ENCODE results near the gene SLC25A46.
"Not testable (repeated sequence)": the region's sequence is repeated elsewhere in the genome, so short reads cannot be mapped to it uniquely, and the experiment has no call there.

Gene SLC25A46

GRCh38 chr5:110738812-110739651, at the start of gene SLC25A46:
TSS of gene SLC25A46 (plus strand) at chr5:110739007. CDS start at chr5:110739120, 113 bp downstream.
- Histone ChIP-seq H3K9me3 (ENCODE audit: severe bottlenecking) (no peaks in the 10 kb centered on the region), H3K4me3 (ENCODE audit: severe bottlenecking) (peak within 1 kb of the TSS; percentile 94), H3K4me1 (ENCODE audit: insufficient read depth, poor library complexity, severe bottlenecking) (peaks cover 16% of the 10 kb centered on the region), H3K27ac (ENCODE audit: poor library complexity, severe bottlenecking) (peak within 1 kb of the TSS; percentile 56), H3K27me3 (ENCODE audit: insufficient read depth, poor library complexity, severe bottlenecking) (no peaks in the 10 kb centered on the region), H3K36me3 (ENCODE audit: low read depth) (peaks cover 19% of the 10 kb centered on the region)
- DNase-seq (ENCODE audit: low spot score) (peak; percentile 89), ATAC-seq (ENCODE audit: low read depth) (peak; percentile 88)
- no peak for TF ChIP-seq CTCF (IDR thresholded peaks at IDR 0.05; ENCODE audit: poor library complexity, severe bottlenecking)

- not testable (repeated sequence) for DNase-seq (ENCODE audit: low spot score); H3K27me3 ChIP-seq (ENCODE audit: insufficient read depth, poor library complexity, severe bottlenecking); H3K4me3 ChIP-seq (ENCODE audit: severe bottlenecking); H3K36me3 ChIP-seq (ENCODE audit: low read depth); H3K27ac ChIP-seq (ENCODE audit: poor library complexity, severe bottlenecking); ATAC-seq (ENCODE audit: low read depth); H3K9me3 ChIP-seq (ENCODE audit: severe bottlenecking); H3K4me1 ChIP-seq (ENCODE audit: insufficient read depth, poor library complexity, severe bottlenecking)
Measured at GRCh38 chr5:110690587-110690986, 48.2 kb upstream of the SLC25A46 start.

GRCh38 chr5:110692669-110693068, 46.1 kb upstream of the SLC25A46 start:
- H3K4me3 ChIP-seq (ENCODE audit: severe bottlenecking); H3K9me3 ChIP-seq (ENCODE audit: severe bottlenecking); ATAC-seq (ENCODE audit: low read depth); H3K27ac ChIP-seq (ENCODE audit: poor library complexity, severe bottlenecking); H3K27me3 ChIP-seq (ENCODE audit: insufficient read depth, poor library complexity, severe bottlenecking); DNase-seq (ENCODE audit: low spot score); H3K36me3 ChIP-seq (ENCODE audit: low read depth); H3K4me1 ChIP-seq (ENCODE audit: insufficient read depth, poor library complexity, severe bottlenecking): not testable (repeated sequence)

GRCh38 chr5:110702300-110702699, 36.5 kb upstream of the SLC25A46 start:
- ATAC-seq (ENCODE audit: low read depth) (peak; percentile 10; the same call in 1 of the 3 replicates), DNase-seq (ENCODE audit: low spot score) (no peak)
- Histone ChIP-seq H3K27me3 (ENCODE audit: insufficient read depth, poor library complexity, severe bottlenecking) (peaks cover 20% of the 10 kb centered on the region), H3K9me3 (ENCODE audit: severe bottlenecking) (no peaks in the 10 kb centered on the region), H3K4me1 (ENCODE audit: insufficient read depth, poor library complexity, severe bottlenecking) (no peaks in the 10 kb centered on the region), H3K36me3 (ENCODE audit: low read depth) (no peaks in the 10 kb centered on the region), H3K4me3 (ENCODE audit: severe bottlenecking) (no peak overlapping the region), H3K27ac (ENCODE audit: poor library complexity, severe bottlenecking) (no peak overlapping the region)
- no peak for TF ChIP-seq CTCF (IDR thresholded peaks at IDR 0.05; ENCODE audit: poor library complexity, severe bottlenecking)

GRCh38 chr5:110702704-110703103, 36.1 kb upstream of the SLC25A46 start:
- H3K27me3 ChIP-seq (ENCODE audit: insufficient read depth, poor library complexity, severe bottlenecking): peaks cover 20% of the 10 kb centered on the region
- H3K9me3 ChIP-seq (ENCODE audit: severe bottlenecking): no peaks in the 10 kb centered on the region
- peak; percentile 36 for ATAC-seq (ENCODE audit: low read depth)
- H3K4me1 ChIP-seq (ENCODE audit: insufficient read depth, poor library complexity, severe bottlenecking): no peaks in the 10 kb centered on the region
- no peaks in the 10 kb centered on the region for H3K36me3 ChIP-seq (ENCODE audit: low read depth)
- H3K4me3 ChIP-seq (ENCODE audit: severe bottlenecking): no peak overlapping the region
- no peak overlapping the region for H3K27ac ChIP-seq (ENCODE audit: poor library complexity, severe bottlenecking)
- no peak for DNase-seq (ENCODE audit: low spot score)
- TF ChIP-seq CTCF (IDR thresholded peaks at IDR 0.05; ENCODE audit: poor library complexity, severe bottlenecking): no peak

- ATAC-seq (ENCODE audit: low read depth) (no peak), DNase-seq (ENCODE audit: low spot score) (no peak)
- H3K27me3 ChIP-seq (ENCODE audit: insufficient read depth, poor library complexity, severe bottlenecking): peaks cover 20% of the 10 kb centered on the region
- H3K36me3 ChIP-seq (ENCODE audit: low read depth): no peaks in the 10 kb centered on the region
- H3K4me3 ChIP-seq (ENCODE audit: severe bottlenecking): no peak overlapping the region
- no peaks in the 10 kb centered on the region for H3K9me3 ChIP-seq (ENCODE audit: severe bottlenecking)
- TF ChIP-seq CTCF (IDR thresholded peaks at IDR 0.05; ENCODE audit: poor library complexity, severe bottlenecking): no peak
- no peaks in the 10 kb centered on the region for H3K4me1 ChIP-seq (ENCODE audit: insufficient read depth, poor library complexity, severe bottlenecking)
- no peak overlapping the region for H3K27ac ChIP-seq (ENCODE audit: poor library complexity, severe bottlenecking)
Measured at GRCh38 chr5:110703481-110703880, 35.3 kb upstream of the SLC25A46 start.
